Measurements from ENCODE around the gene OR2A25.

Gene OR2A25

DNA sequence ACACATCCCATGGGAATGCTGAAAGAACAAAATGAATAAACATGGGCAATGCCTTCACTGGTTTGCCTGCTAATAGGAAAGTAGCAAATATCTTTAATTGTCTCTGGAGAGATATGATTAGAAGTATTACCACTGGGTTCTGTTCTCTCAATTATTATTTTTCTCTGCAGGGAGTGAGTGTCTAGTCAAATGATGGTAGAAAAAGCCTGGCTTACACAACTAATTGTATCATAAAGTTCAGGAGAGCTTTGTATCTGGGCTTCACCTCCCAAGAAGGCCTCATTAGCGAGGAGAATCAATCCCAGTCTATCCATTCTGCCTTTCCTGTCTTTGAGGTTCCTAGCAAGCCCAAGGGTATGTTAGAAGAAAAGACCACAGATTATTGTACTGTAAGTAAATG lies 53.3 kb downstream of the OR2A25 start, which contains the start of gene OR2A14:
Gene OR2A14, plus strand, starts transcription at position 301 of the 400 bp plus-strand sequence. CDS start 5,937 bp downstream, outside the sequence.
- H3K36me3 ChIP-seq (ENCODE audit: control insufficient read depth, low read depth, low read length): no peaks in the 10 kb centered on the region
- no peak within 1 kb of the TSS for H3K4me3 ChIP-seq (ENCODE audit: low read length)
- no peaks in the 10 kb centered on the region for H3K4me1 ChIP-seq (ENCODE audit: control insufficient read depth, low read depth, low read length)
- H3K9ac ChIP-seq (ENCODE audit: low read length): no peak within 1 kb of the TSS
- no peak within 1 kb of the TSS for H3K27ac ChIP-seq (ENCODE audit: low read length)
- no peaks in the 10 kb centered on the region for H3K9me3 ChIP-seq (ENCODE audit: control insufficient read depth, low read depth, low read length)
- no peaks in the 10 kb centered on the region for H3K27me3 ChIP-seq (ENCODE audit: control insufficient read depth, insufficient read depth, low read length)
